Measurements from ENCODE around the gene THSD4. TPM values are rescaled to one million over a fixed set of nuclear protein-coding genes. Genes with fewer than 3 reads are reported as not detected.

Gene THSD4
- total and polyA plus RNA-seq, 2 of the 4 experiments (the other 2 are of a cell fraction), result 25.5 to 31.1 TPM

DNA sequence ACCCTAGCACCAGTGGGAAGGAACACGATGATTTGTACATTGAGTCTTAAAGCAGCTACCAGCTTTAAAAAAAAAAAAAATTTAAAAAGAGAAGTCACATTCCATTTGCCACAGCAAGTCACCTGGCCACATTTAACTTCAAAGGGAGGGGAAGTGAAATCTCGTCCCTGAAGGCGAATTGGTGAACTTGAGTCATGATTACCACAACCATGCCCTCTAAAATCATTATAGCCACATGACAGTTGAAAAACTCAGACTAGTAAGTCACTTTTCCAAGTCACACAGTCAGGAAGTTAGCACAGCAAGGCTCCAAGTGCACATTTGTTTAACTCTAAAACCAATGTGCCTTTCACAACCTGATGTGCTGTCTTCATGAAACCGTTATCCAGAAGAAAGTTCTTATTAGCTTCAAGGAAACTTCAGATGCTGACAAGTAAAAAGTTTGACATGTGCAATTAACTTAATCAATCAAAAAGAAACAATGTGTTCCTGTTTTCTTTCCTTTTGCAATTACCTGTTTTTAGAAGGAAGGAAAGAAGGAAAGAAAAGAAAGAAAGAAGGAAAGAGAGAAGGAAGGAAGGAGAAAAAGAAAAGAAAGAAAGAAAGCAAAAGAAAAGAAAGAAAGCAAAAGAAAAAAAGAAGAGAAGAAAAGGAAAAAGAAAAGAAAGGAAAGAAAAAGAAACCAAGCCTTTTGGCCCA, 8.3 kb upstream of the THSD4 start:
- H2AK5ac ChIP-seq (ENCODE audit: low read depth, low read length), result 0 out of 2 replicates have a peak overlapping the region, but pooled peaks have one; percentile 40
- H3K4me2 ChIP-seq (ENCODE audit: low read depth, low read length), result no peak overlapping the region
- no peak overlapping the region for H4K91ac ChIP-seq (ENCODE audit: insufficient read depth, low read depth, low read length)
- peaks cover 12% of the 10 kb centered on the region for H3K4me1 ChIP-seq (ENCODE audit: control insufficient read depth, insufficient read depth, low read length)
- H3K23ac ChIP-seq (ENCODE audit: low read depth, low read length), result no peak overlapping the region; the same call in 1 of the 2 replicates
- H3K56ac ChIP-seq (ENCODE audit: extremely low read depth, insufficient read depth, low read length), result no peak overlapping the region
- no peak overlapping the region for H2BK120ac ChIP-seq (ENCODE audit: low read depth, low read length)
- intact Hi-C loops (cut with micrococcal nuclease), result no loop called here
- CTCF ChIA-PET, result interaction anchor here (0.7 kb wide), 1 partner anchor 100 kb away, joined by 3 read pairs; no protein-coding TSS in a partner anchor
- BruUV-seq (replicated peaks), result no TSS peak
- dilution Hi-C loops (cut with HindIII; ENCODE audit: low sequenced_read_pairs, unreplicated experiment), result no loop called here
- DNase-seq (no peak), ATAC-seq (ENCODE audit: low read depth) (no peak)
- no peak overlapping the region for H4K5ac ChIP-seq (ENCODE audit: low read depth, low read length)
- H3K18ac ChIP-seq (ENCODE audit: low read depth, low read length), result no peak overlapping the region
- no peak overlapping the region for H4K8ac ChIP-seq (ENCODE audit: low read depth in 2 of 2, low read length in 2 of 2)
- H3K27me3 ChIP-seq (ENCODE audit: control insufficient read depth, insufficient read depth, low read length), result no peaks in the 10 kb centered on the region
- 0 out of 2 replicates have a peak overlapping the region, but pooled peaks have one; percentile 4 for H3K14ac ChIP-seq (replicated peaks; ENCODE audit: low read depth, low read length)
- H4K20me1 ChIP-seq (ENCODE audit: insufficient read depth, low read length), result no peaks in the 10 kb centered on the region
- in situ Hi-C loops (cut with MboI; ENCODE audit: low sequenced_read_pairs), result loop anchor here (10.0 kb wide), 1 partner anchor 212 kb away; the partner anchor contains the start of genes LRRC49 and THAP10
- no peaks in the 10 kb centered on the region for H3K9me3 ChIP-seq (ENCODE audit: control insufficient read depth, insufficient read depth, low read length)
- H2AK9ac ChIP-seq (replicated peaks; ENCODE audit: low read depth, low read length, poor library complexity), result no peak overlapping the region
- H3K4me3 ChIP-seq (ENCODE audit: insufficient read depth, low read depth, low read length), result no peak overlapping the region
- H3K79me1 ChIP-seq (ENCODE audit: low read depth in 1 of 2, low read length in 2 of 2), result no peaks in the 10 kb centered on the region; a peak in 1 of 4 replicates
- no peak overlapping the region for H2BK5ac ChIP-seq (ENCODE audit: low read depth, low read length, poor library complexity, severe bottlenecking)
- 0 out of 2 replicates have a peak, but pooled peaks cover 5% of the 10 kb centered on the region for H3K9me1 ChIP-seq (ENCODE audit: insufficient read depth, low read length)
- H3K27ac ChIP-seq (ENCODE audit: insufficient read depth, low read length), result no peak overlapping the region
- no CpG with 5 or more reads among the region's 4 CpGs for WGBS, 2 experiments (ENCODE audit: extremely low coverage in 2 of 2, insufficient read length in 1 of 2)
- no peak overlapping the region for H3K4ac ChIP-seq (ENCODE audit: low read depth, low read length)
- H3K36me3 ChIP-seq (ENCODE audit: control insufficient read depth, insufficient read depth, low read length), result no peaks in the 10 kb centered on the region
- 0 out of 3 replicates have a peak overlapping the region, but pooled peaks have one; percentile 38 for H2BK15ac ChIP-seq (ENCODE audit: low read depth, low read length)
- peak overlapping the region; percentile 14; the same call in 1 of the 2 replicates for H2BK20ac ChIP-seq (ENCODE audit: low read depth, low read length)
- H2AFZ ChIP-seq (replicated peaks; ENCODE audit: low read length, poor library complexity), result no peak overlapping the region
- no peak overlapping the region for H3K9ac ChIP-seq (ENCODE audit: low read depth, low read length)
- POLR2A ChIA-PET (ENCODE audit: unreplicated experiment), result no interaction called here
- TF ChIP-seq ELK1 (IDR thresholded peaks at IDR 0.05; ENCODE audit: borderline replicate concordance, low read depth, low read length) (no peak), POLR2A (IDR thresholded peaks at IDR 0.05; ENCODE audit: low read depth, low read length) (no peak), RAD21 (IDR thresholded peaks at IDR 0.05; ENCODE audit: low read length) (no peak), MXI1 (IDR thresholded peaks at IDR 0.05; ENCODE audit: borderline replicate concordance, low read depth, low read length) (no peak), CHD1 (IDR thresholded peaks at IDR 0.05; ENCODE audit: low read depth, low read length) (no peak), FOS (IDR thresholded peaks at IDR 0.05; ENCODE audit: low read depth, low read length) (no peak), BHLHE40 (IDR thresholded peaks at IDR 0.05; ENCODE audit: low read depth, low read length) (no peak), RFX5 (IDR thresholded peaks at IDR 0.05; ENCODE audit: low read depth, low read length) (no peak), NFE2L2 (IDR thresholded peaks at IDR 0.05; ENCODE audit: low read depth, low read length) (no peak), SMC3 (IDR thresholded peaks at IDR 0.05; ENCODE audit: low read depth, low read length) (no peak), MAZ (IDR thresholded peaks at IDR 0.05; ENCODE audit: borderline replicate concordance, low read depth, low read length) (no peak), MAFK (IDR thresholded peaks at IDR 0.05; ENCODE audit: low read depth, low read length) (no peak), CEBPB (IDR thresholded peaks at IDR 0.05; ENCODE audit: low read depth, low read length) (no peak)
- TF ChIP-seq, protein P1, sequence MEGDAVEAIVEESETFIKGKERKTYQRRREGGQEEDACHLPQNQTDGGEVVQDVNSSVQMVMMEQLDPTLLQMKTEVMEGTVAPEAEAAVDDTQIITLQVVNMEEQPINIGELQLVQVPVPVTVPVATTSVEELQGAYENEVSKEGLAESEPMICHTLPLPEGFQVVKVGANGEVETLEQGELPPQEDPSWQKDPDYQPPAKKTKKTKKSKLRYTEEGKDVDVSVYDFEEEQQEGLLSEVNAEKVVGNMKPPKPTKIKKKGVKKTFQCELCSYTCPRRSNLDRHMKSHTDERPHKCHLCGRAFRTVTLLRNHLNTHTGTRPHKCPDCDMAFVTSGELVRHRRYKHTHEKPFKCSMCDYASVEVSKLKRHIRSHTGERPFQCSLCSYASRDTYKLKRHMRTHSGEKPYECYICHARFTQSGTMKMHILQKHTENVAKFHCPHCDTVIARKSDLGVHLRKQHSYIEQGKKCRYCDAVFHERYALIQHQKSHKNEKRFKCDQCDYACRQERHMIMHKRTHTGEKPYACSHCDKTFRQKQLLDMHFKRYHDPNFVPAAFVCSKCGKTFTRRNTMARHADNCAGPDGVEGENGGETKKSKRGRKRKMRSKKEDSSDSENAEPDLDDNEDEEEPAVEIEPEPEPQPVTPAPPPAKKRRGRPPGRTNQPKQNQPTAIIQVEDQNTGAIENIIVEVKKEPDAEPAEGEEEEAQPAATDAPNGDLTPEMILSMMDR (conservative IDR thresholded peaks at IDR 0.05; ENCODE audit: low read depth, low read length), result no peak
- TF ChIP-seq, protein P2, sequence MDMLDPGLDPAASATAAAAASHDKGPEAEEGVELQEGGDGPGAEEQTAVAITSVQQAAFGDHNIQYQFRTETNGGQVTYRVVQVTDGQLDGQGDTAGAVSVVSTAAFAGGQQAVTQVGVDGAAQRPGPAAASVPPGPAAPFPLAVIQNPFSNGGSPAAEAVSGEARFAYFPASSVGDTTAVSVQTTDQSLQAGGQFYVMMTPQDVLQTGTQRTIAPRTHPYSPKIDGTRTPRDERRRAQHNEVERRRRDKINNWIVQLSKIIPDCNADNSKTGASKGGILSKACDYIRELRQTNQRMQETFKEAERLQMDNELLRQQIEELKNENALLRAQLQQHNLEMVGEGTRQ (IDR thresholded peaks at IDR 0.05; ENCODE audit: low read depth, low read length), result no peak

All from IMR-90 (cell line).